ENCODE measurements around the gene C16orf95. TPM values are rescaled to one million over a fixed set of nuclear protein-coding genes. Genes with fewer than 3 reads are reported as not detected.
"Not testable (repeated sequence)": the region's sequence is repeated elsewhere in the genome, so short reads cannot be mapped to it uniquely, and the experiment has no call there.

C16orf95 gene
- total RNA-seq, 1 donor from 2014 or later, result 6.3 TPM

DNA sequence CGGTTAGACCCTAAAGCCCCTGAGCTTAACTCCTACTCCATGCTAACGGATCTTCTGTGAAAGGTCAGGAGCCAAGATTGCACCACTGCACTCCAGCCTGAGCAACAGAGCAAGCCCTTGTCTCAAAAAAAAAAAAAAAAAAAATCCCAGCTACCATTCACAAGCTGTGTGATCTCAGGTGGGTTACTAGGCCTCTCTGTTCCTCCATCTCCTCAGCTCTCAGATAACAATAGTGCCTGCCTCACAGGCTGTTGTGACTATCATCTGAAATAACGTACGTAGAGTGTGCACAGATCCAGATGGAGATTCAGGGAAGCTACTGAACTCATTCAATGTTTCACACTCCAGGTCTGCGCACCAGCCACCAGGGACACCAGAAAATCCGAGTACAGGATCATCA, 57.8 kb downstream of the C16orf95 start:
- H3K4me1 Mint-ChIP-seq (ENCODE audit: unreplicated experiment), result no peaks in the 10 kb centered on the region

DNA sequence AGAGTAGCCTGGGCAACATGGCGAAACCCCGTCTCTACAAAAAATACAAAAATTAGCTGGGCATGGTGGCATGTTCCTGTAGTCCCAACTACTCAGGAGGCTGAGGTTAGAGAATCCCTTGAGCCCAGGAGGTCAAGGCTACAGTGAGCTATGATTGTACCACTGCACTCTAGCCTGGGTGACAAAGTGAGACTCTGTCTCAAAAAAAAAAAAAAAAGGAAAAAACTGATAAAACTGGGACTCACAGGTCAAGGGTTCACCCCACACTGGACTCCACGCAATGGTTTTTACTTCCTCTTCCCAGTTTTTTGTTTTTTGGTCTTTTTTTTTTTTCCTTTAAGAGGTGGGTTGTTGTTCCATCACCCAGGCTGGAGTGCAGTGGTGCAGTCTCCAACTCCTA, 58.5 kb downstream of the C16orf95 start:
- not testable (repeated sequence) for H3K27ac Mint-ChIP-seq; H3K9me3 Mint-ChIP-seq; H3K4me1 Mint-ChIP-seq (ENCODE audit: unreplicated experiment); H3K36me3 Mint-ChIP-seq; H3K4me3 Mint-ChIP-seq; DNase-seq (ENCODE audit: extremely low spot score, unreplicated experiment); H3K27me3 Mint-ChIP-seq

More for the DNA sequence above, 57.8 kb downstream of the C16orf95 start:
- Mint-ChIP-seq H3K9me3 (peaks cover 10% of the 10 kb centered on the region), H3K27ac (no peak overlapping the region), H3K4me3 (no peak overlapping the region), H3K36me3 (peaks cover 3% of the 10 kb centered on the region), H3K27me3 (peaks cover 6% of the 10 kb centered on the region)
- DNase-seq (ENCODE audit: extremely low spot score, unreplicated experiment), result no peak
- TF ChIP-seq CTCF (conservative IDR thresholded peaks at IDR 0.05), result no peak

DNA sequence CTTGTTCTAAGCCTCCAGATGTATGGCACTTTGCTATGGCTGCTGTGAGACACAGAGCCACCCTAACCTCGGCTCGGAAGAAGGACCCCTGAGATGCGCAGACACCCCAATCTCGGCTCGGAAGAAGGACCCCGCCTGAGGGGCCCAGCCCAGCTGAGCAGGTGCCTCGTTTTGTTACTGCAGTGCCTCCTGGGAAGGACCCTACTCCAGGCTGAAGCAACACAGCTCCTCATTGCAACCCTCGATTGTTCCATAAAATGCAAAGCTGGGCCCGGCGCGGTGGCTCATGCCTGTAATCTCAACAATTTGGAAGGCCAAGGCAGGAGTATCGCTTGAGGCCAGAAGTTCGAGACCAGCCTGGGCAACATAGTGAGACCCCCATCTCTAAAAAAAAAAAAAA, 61.3 kb downstream of the C16orf95 start:
- Mint-ChIP-seq H3K36me3 (peaks cover 3% of the 10 kb centered on the region), H3K4me3 (no peak overlapping the region), H3K4me1 (ENCODE audit: unreplicated experiment) (peaks cover 5% of the 10 kb centered on the region), H3K27ac (no peak overlapping the region), H3K9me3 (peaks cover 10% of the 10 kb centered on the region), H3K27me3 (peaks cover 3% of the 10 kb centered on the region)
- no peak for TF ChIP-seq CTCF (conservative IDR thresholded peaks at IDR 0.05)
- DNase-seq (ENCODE audit: extremely low spot score, unreplicated experiment), result no peak

- no peaks in the 10 kb centered on the region for H3K36me3 Mint-ChIP-seq
- H3K4me3 Mint-ChIP-seq, result no peak overlapping the region
- DNase-seq (ENCODE audit: extremely low spot score, unreplicated experiment), result no peak
- H3K27me3 Mint-ChIP-seq, result peaks cover 3% of the 10 kb centered on the region
- no peak overlapping the region for H3K27ac Mint-ChIP-seq
- no peak for TF ChIP-seq CTCF (conservative IDR thresholded peaks at IDR 0.05)
- peaks cover 3% of the 10 kb centered on the region for H3K9me3 Mint-ChIP-seq
- H3K4me1 Mint-ChIP-seq (ENCODE audit: unreplicated experiment), result peaks cover 5% of the 10 kb centered on the region
Observed at GRCh38 chr16:87254734-87255133, 62.5 kb downstream of the C16orf95 start.

- Mint-ChIP-seq H3K4me1 (ENCODE audit: unreplicated experiment) (peaks cover 5% of the 10 kb centered on the region), H3K27me3 (peaks cover 3% of the 10 kb centered on the region), H3K27ac (no peak overlapping the region), H3K9me3 (no peaks in the 10 kb centered on the region), H3K4me3 (no peak overlapping the region), H3K36me3 (no peaks in the 10 kb centered on the region)
- DNase-seq (ENCODE audit: extremely low spot score, unreplicated experiment), result no peak
- no peak for TF ChIP-seq CTCF (conservative IDR thresholded peaks at IDR 0.05)
Observed at GRCh38 chr16:87254296-87254695, 62.9 kb downstream of the C16orf95 start.

DNA sequence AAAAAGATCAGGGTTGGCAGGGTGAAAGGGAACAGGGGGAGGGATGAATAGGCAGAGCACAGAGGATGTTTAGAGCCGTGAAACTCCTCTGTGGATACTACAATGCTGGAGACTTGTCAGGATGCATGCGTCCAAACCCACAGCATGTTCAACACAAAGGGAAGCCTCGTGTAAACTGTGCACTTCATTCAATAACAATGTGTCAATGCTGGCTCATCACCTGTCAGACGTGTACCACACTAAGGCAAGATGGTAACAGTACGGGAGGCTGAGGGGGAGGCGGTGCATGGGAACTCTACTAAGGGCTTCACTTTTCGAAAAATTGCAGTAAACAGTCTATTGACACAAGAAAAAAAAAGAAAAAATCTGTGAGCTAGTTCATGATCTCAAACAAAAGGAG, 63.7 kb downstream of the C16orf95 start:
- H3K4me3 Mint-ChIP-seq, result no peak overlapping the region
- no peak for DNase-seq (ENCODE audit: extremely low spot score, unreplicated experiment)
- peaks cover 3% of the 10 kb centered on the region for H3K27me3 Mint-ChIP-seq
- no peak for TF ChIP-seq CTCF (conservative IDR thresholded peaks at IDR 0.05)
- H3K9me3 Mint-ChIP-seq, result no peaks in the 10 kb centered on the region
- H3K4me1 Mint-ChIP-seq (ENCODE audit: unreplicated experiment), result peaks cover 5% of the 10 kb centered on the region
- no peaks in the 10 kb centered on the region for H3K36me3 Mint-ChIP-seq
- H3K27ac Mint-ChIP-seq, result peak overlapping the region; percentile 33

Other genes starting within 250 kb of the C16orf95 start
- gene FBXO31, start 66.4 kb upstream of the C16orf95 start, total RNA-seq (ENCODE audit: low replicate concordance), result 26.5 and 35.1 TPM in 2 replicates
- 44.4 and 58.5 TPM in 2 replicates for gene MAP1LC3B, start 74.9 kb upstream of the C16orf95 start, total RNA-seq (ENCODE audit: low replicate concordance)
- gene ZCCHC14, start 175.6 kb upstream of the C16orf95 start, total RNA-seq (ENCODE audit: low replicate concordance), result 23.5 and 32.3 TPM in 2 replicates